NCI-H524 (cell line): ENCODE results near the gene DEFB131B.
"Not testable (repeated sequence)": the region's sequence is repeated elsewhere in the genome, so short reads cannot be mapped to it uniquely, and the experiment has no call there.

Experiments
- DNase-seq, 2 experiments: peaks; one replicate each; lab custom pipeline; 2025; lab: John Stamatoyannopoulos, UW

Gene DEFB131B

GRCh38 chr11:71911321-71911985 is 33.2 kb downstream of the DEFB131B start:
- not testable (repeated sequence) for DNase-seq

GRCh38 chr11:71911986-71912340 is 33.7 kb downstream of the DEFB131B start:
- not testable (repeated sequence) for DNase-seq

GRCh38 chr11:71913756-71914526 is 35.7 kb downstream of the DEFB131B start:
- DNase-seq, result no peak

GRCh38 chr11:71914617-71915189 is 36.5 kb downstream of the DEFB131B start:
- DNase-seq, result no peak

- no peak for DNase-seq
Measured at GRCh38 chr11:71917646-71918140, 39.4 kb downstream of the DEFB131B start.

GRCh38 chr11:71927820-71928736 is 49.8 kb downstream of the DEFB131B start, which contains the start of gene XNDC1N:
Gene XNDC1N, minus strand, starts transcription at chr11:71928594. Its CDS starts 5,241 bp downstream, at chr11:71923353.
- DNase-seq, result peak; percentile 75 to 85

- DNase-seq, result peak; percentile 89 to 91
Measured at GRCh38 chr11:71928737-71929443, 50.6 kb downstream of the DEFB131B start, which contains the start of gene RNF121. Gene RNF121, plus strand, starts transcription at chr11:71929046. Its CDS starts 16 bp downstream, at chr11:71929062.

- peak in 1 of 2 experiments; percentile 2 for DNase-seq
Measured at GRCh38 chr11:71929491-71929890, 51.2 kb downstream of the DEFB131B start.

GRCh38 chr11:71930556-71931244 is 52.4 kb downstream of the DEFB131B start:
- no peak for DNase-seq

GRCh38 chr11:71931245-71931602 is 53.0 kb downstream of the DEFB131B start:
- DNase-seq, result no peak

- DNase-seq, result no peak
Measured at GRCh38 chr11:71933141-71933933, 55.1 kb downstream of the DEFB131B start.
